MV-4-11 (cell line): ENCODE results near the gene PLCB2.
A peak's percentile ranks its signal among the peaks of the same experiment; 100 is the strongest.

ENCODE experiments used
- DNase-seq: peaks from one replicate; lab custom pipeline; 2025; lab: John Stamatoyannopoulos, UW

The PLCB2 gene

GRCh38 chr15:40340038-40340739, 32.5 kb upstream of the PLCB2 start:
- no peak for DNase-seq

GRCh38 chr15:40339621-40339945, 31.8 kb upstream of the PLCB2 start:
- no peak for DNase-seq

DNA sequence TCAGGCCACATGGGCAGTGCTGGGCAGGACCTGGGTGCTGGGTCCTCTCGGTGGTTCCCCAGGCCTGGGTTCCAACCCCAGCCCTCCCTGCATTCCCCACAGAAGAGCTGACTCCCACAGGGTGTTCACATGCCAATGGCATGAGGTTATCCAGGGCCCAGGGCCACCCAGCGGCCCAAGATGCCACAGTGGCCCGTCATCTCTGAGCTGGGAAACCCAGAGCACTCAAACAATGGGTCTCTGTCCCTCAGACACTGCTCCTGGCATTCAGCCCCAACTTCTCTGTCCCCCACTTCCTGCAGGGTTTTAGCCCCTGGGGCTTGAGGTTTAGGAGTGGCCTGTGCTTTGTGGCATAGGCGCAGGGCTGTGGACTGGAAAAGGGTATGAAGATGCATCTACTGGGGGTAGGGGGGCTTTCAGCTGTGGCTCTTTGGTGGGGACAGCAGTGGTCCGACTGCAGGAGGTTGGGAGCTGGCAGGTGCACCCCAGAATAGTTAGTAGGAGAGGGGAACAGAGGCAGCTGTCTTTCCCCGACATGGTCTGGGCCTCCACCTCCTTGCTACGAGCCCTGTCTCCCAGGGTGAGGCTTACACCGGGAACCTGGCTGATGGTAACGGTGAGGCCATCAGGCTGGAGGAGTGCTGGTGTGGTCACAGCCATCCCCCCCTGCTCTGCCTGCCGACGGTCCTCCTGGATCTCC, 31.3 kb upstream of the PLCB2 start:
- DNase-seq = no peak

GRCh38 chr15:40338041-40338657, 30.4 kb upstream of the PLCB2 start:
- peak; percentile 84 for DNase-seq

DNA sequence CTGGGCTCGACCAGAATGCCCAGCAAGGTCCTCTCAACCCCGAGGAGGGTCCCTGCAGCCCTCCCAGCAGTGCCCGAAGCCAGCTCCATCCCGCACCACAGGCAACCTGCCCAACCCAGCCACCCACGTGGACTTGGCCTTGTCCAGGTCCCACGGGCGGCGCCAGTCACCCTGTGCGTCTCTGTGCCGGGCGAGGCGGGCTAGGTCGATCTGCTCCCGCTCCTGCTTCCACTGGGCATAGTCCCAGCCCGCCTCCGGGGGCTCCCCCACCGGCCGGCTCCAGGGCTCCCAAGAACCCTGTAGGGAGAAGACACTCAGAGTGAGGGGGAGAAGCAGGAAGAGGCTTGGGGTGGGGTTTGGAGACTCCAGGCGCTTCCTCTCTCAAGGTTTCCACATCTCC, 29.9 kb upstream of the PLCB2 start:
- no peak for DNase-seq

DNA sequence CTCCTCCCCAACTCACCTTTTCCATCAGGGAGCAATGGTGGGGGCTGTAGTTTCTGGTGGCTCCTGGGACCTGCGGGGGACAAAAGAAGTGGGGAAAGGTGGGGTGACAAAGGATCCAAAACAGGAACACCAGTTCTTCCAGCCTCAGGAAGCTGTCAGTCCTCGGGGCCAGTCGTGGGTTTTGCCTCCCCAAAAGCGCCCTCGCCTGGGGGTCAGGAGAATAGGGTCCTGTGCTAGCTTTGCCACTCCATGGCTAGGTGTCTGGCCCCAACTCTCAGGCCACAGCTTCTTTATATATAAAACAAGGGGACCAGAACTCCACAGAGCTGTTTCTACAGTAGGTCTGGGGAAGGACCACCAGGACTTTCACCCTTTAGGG, 29.0 kb upstream of the PLCB2 start:
- DNase-seq = peak; percentile 36

DNA sequence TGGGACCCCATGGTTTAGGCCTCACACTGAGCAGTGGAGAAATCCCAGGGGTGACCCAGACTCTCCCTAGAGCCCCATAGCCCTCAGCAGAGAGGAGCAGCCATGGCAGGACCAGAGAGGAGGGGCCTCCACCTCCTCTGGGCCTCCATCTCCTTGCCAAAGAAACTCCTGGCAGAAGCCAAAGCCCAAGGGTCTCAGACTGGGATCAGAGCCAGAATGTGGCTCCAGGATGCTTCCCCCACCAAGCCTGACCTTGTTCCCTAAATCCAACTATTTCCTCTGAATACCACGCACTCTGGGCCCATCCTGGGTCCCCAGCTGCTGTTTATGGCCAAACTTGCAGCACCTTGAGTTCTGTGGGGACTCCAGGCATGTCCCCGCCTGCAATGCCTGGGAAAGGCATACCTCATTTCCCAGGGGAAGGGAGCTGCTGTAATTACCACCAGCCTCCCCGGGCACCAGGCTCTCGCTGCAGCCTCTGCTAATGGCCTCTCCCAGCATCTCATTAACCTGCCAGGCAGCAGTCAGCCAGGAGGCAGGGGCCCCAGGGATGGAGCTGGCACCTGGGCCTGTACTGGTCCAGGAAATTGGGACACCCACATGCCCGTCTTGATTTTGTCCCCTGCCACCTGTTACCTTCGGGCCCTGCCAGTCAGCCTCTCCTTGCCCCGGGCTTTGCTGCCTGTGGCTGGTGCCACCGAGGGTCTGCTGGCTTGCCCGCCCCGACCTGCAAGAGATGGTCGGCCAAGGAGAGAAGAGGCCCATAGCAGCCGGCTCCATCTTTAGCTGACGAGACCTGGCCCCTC, 28.4 kb upstream of the PLCB2 start:
- DNase-seq = no peak

DNA sequence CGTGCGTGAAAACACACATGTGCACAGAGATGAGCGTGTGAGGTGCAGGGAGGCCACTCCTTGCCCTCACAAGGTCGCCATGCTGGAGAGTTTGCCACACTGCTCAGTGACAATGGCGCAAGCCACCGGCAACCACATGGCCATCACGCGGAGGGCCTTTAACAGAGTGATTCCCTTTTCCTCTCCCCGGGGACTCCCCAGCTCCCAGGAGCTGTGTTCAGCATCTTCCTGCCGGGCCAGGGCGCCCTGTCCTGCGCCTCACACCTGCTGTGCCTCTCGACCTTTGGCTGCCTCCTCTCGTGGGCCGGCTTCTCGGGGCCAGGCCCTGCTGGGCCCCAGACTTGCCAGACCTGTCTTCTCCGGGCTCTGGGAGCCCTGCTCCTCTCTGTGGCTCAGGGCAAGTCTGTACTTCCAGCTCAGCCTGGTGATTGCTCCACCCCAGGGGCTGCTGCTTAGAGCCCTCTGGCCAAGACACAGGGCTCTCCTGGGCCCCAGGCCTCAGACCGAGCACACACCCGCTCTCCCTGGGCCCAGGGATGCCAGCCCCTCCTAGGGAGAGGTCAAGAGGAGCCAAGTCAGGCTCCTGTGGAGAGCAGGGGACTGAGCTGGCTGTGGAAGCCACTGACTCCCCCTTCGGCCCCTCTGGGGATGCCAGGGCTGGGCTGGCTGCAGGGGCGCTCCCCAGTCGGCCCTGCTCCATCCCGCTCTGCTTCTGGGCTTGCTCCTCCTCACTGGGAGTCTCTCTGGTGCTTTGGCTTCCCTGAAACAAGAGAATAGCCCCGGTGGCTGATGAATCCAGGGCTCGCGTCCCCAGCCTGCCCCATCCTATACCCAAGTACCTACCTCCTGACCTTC, 27.4 kb upstream of the PLCB2 start:
- DNase-seq = peak; percentile 32

GRCh38 chr15:40334541-40334940, 26.8 kb upstream of the PLCB2 start:
- no peak for DNase-seq

DNA sequence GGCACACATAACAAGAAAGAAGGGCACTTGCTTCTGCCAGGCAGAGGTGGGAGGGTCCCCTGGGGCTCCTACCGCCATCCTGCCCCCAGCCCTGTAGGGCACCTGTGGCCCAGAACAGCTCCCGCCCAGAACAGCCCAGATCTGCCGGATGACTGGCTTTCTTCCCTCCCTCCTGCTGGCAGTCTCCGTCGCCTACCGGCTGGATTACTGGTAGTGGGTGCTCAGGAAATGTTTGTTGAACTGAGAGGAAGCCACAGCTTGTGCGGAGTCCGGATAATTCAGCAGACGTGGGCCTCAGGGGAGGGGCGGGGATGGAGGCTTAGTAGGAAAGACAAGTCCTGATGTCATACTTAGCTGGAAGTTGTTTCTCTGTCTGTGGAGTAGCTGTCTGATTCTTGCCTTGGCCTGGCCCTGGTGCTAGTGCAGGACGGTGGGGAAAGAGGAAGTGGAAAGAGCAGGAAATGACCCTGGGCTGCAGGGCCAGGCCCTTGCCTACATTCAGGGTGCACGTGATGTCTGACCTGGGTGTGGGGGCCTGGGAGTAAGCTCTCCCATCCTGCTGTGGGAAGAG, 26.3 kb upstream of the PLCB2 start:
- DNase-seq = peak; percentile 96

GRCh38 chr15:40332113-40332781, 24.5 kb upstream of the PLCB2 start:
- DNase-seq = peak; percentile 42

DNA sequence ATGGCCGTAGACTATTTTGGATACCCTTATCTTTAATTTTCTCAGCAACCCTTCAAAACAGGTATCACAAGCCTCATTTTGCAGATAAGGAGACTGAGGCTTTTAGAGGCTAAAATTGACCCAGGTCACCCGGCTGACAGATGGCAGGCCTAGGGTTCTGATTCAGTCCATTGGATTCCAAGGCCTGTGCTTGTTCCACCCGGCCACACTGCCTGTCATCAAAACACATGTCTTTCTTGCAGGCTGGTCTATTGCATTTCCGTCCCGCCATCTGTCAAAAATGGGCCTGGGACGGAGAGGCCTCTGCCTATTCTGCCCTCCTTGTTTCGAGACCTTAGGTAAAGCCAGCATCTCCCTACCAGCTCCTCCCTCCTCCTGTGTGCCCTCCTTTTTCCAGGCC, 23.9 kb upstream of the PLCB2 start:
- DNase-seq = no peak

DNA sequence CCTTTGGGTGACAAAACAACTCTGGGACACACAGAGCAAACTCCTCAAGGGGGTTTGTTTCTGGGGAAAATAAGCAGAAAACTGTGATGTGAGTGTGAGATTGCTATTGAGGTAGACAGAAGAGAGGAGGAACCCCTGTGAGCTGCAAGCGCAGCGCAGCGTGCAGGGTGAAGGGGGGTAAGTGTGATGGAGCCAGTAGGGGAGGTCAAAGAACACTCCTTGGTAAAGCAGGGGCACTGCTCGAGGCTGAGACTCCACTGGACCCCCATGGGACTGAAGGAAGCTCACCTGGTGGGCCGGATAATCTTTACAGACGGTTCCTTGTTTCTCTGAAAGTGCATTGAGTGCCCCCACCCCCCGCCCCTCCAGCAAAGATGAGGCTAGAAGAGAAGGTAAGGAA, 23.3 kb upstream of the PLCB2 start:
- DNase-seq = no peak

- peak; percentile 80 for DNase-seq
Measured at GRCh38 chr15:40330368-40330836, 22.7 kb upstream of the PLCB2 start.

GRCh38 chr15:40329804-40330203, 22.1 kb upstream of the PLCB2 start:
- no peak for DNase-seq

GRCh38 chr15:40328751-40329150, 21.0 kb upstream of the PLCB2 start:
- no peak for DNase-seq

DNA sequence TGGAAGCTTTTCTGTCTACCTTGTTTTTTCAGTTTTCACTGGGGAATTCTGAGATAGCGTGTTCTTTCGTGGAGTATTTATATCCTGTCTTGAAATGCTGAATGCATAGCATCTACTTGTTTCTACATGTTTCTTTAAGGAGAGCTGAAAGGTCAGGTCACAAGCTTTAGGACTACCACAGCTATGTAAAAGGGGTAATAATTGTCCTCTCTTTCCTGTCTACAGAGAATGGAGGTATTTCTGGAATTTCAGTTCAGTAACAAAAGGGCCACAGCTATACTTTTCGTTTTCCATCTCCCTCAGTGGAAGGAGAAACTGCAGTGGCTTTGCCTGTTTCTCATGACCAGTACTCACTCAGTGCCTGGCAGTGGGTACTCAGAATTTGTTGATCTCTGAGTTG, 20.4 kb upstream of the PLCB2 start:
- no peak for DNase-seq

GRCh38 chr15:40327457-40327856, 19.7 kb upstream of the PLCB2 start:
- no peak for DNase-seq

GRCh38 chr15:40325700-40326099, 18.0 kb upstream of the PLCB2 start:
- peak; percentile 62 for DNase-seq

DNA sequence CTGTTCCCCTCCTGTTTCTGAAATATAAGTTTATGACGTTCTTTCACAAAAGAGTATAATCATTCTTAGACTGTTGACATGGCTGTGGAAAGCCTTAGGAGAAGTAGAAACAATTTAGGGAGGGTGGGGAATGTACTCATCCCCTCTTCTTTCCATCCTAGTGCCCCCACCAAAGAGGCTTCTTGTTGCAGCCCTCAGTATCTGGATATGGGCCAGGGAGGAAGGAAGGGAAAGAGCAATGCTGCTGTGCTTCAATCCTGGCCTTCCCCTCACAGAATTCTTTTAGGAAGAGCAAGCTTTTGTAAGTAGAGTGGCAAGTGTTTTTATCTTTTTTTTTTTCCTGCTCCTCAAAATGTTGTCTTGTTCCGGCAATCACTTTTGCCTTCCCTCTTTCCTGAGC, 17.5 kb upstream of the PLCB2 start:
- DNase-seq = no peak
